ENCODE results near the gene COPE. TPM values are rescaled to one million over a fixed set of nuclear protein-coding genes. Genes with fewer than 3 reads are reported as not detected.
A peak's percentile ranks its signal among the peaks of the same experiment; 100 is the strongest.

Gene COPE
- total RNA-seq, 1 experiment from 2014 or later = 253 TPM

GRCh38 chr19:18899624-18900560 lies 19.3 kb downstream of the COPE start:
- no peak for DNase-seq (ENCODE audit: low read depth, low spot score)
- in situ Hi-C loops (cut with HindIII; ENCODE audit: low pct_unique_long_range_greater_than_20kb, low sequenced_read_pairs) = no loop called here

DNA sequence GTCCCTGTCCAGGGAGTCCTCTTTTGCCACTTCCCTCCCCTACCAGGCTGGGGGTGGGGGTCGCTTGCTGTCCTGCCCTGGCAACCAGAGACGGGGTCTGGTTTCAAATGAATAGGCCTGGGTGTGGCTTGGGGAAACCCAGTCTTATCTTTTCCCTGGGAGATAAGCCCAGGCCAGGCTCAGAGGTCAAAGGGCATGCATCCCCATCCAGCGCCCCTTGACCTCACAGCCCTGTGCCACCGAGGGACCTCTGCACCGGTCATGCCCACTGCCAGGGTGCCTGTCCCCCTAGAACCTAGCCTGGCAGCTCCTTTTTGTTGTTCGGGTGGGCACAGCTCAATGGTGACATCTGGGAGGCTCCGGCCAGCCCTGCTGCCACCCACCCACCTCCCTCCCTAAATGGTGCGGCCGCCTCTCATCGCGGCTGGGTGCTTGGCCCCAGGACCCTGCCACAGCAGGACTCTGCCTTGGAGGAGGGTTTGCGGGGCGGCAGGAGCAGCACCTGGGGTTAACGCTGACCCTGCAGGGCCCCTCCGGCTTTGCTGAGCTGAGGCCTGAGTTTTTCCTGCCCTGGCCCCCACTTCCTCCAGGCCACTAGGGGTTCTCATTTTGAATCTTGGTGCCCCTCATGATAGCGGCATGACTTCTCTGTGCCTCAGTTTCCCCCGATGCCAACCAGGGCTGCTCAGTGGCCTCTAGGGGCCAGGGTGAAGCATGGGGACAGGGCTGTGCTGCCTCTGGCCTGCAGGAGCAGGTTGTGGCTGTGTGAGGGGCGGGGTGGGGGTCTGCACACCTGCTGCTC lies 20.4 kb downstream of the COPE start:
- in situ Hi-C loops (cut with HindIII; ENCODE audit: low pct_unique_long_range_greater_than_20kb, low sequenced_read_pairs) = no loop called here
- DNase-seq (ENCODE audit: low read depth, low spot score) = no peak

GRCh38 chr19:18898081-18898606 lies 21.0 kb downstream of the COPE start:
- in situ Hi-C loops (cut with HindIII; ENCODE audit: low pct_unique_long_range_greater_than_20kb, low sequenced_read_pairs) = no loop called here
- no peak for DNase-seq (ENCODE audit: low read depth, low spot score)

DNA sequence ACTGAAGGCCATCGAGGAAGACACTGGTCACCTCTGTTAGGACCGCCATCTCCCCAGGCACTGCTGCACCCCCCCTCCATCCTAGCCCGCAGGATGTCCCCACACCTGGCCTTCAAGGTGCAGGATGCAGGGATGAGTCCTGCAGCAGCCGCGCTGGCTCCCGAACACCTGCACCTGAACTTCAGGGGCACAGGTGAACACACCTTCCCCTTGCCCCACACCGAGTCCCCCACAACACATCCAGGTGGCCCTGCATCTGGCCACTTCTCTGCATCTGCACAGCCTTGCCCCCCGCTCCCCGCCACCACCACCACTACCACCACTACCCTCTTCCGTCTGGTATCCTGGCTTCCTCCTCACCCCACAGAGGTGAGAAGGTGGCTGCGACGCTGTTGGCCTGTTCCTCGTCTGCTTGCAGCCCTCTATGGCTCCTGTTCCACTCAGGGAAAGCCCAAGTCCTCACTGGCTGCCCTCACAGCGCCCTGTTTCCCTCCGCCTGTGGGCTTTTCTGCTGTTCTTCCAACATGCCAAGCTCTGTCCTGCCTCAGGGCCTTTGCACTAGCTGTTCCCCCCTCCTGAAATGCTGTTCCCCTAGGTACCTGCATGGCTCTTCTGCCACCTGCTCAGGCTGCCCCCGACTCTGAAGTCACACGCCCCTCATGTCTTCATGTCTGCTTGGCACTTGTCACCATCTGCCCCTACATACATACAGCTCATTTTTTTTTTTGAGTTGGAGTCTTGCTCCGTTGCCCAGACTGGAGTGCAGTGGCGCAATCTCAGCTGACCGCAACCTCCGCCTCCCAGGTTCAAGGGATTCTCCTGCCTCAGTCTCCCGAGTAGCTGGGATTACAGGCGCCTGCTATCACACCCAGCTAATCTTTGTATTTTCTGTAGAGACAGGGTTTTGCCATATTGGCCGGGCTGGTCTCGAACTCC lies 21.8 kb downstream of the COPE start:
- DNase-seq (ENCODE audit: low read depth, low spot score) = no peak
- in situ Hi-C loops (cut with HindIII; ENCODE audit: low pct_unique_long_range_greater_than_20kb, low sequenced_read_pairs) = no loop called here

DNA sequence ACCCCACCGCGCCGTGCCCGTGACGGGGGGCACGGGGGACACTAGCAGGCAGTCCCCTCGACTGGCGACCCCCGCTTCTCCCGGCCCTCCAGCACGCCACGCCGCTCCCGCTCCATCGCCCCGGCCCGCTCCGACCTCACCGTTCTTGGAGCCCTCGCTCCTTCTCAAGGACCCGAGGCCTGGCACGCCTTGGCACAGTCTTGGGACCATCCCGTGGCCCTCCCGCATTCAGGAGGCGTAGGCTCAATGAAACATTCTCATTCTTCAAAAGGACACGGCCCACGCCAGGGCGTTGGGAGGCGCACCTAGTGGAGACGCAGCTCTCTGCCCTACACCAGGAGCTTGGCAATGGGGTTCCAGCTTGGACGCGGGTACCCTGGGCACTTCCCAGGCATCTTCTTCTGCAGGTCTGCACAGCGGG lies 22.8 kb downstream of the COPE start:
- in situ Hi-C loops (cut with HindIII; ENCODE audit: low pct_unique_long_range_greater_than_20kb, low sequenced_read_pairs) = no loop called here
- DNase-seq (ENCODE audit: low read depth, low spot score) = peak; percentile 55

DNA sequence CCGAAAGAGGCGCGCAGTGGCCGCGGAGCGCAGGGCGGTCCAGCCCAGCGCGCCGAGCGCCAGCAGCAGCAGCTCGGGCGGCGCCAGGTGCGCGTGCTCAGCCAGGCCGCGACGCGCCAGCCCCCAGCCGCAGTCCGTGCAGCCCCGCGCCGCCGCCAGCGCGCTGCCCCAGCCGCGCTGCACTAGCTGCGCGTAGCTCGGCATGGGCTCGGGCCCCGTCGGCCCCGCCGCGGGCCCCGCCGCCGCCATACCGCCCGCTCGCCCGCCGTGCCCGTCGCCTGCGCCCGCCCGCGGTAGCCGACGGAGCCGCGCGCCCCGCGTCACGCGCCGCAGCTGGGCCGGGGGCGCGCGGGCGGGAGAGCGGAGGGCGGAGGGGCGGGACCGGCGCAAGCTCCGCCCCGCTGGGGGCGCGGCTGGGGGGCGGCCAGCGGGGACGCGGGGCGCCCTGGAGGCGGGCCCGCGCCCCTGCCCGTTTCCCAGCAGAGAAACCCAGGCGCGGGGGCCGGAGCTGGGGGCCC lies 23.3 kb downstream of the COPE start, which contains the start of gene CERS1:
Gene CERS1 (minus strand): TSS at position 335 of the 518 bp plus-strand sequence. CDS start 86 bp downstream, at position 249.
- in situ Hi-C loops (cut with HindIII; ENCODE audit: low pct_unique_long_range_greater_than_20kb, low sequenced_read_pairs) = no loop called here
- peak; percentile 13 for DNase-seq (ENCODE audit: low read depth, low spot score)

DNA sequence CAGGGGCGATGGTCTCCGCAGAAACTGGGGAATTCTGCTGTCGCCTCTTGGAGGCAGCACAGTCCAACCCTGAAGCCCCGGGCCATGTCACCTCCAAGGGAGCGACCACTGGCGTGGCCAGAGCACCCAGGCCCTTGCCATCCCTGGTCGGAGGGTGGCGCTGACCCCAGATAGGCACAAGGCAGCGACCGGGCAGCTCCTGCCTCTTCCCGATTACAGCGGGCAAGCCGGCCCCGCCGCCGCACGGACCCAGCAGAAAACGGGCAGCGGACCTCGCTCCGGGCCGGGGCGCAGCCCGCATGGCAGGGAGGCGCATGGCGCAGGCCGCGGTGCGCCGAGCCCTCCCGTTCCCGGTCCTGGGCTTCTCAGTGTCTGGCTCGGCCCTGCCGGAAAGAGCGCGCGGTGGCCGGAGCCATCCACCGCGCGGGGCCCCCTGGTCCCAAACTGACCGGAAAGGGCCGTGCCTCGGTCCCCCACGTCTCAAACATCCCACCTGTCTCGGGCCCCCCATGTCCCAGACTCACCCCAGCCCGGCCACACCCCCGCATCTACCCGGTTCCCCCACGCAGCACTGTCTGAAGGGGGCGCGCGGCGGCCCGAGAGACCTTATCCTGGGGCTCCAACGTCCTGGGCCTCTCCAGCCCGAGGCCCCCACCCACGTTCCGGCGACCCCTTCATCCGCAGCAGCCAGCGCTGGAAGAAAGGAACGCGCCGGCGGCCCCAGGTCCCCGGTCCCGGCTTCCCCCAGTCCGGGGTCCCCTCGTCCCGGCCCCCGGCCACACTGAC lies 24.0 kb downstream of the COPE start:
- in situ Hi-C loops (cut with HindIII; ENCODE audit: low pct_unique_long_range_greater_than_20kb, low sequenced_read_pairs) = no loop called here
- DNase-seq (ENCODE audit: low read depth, low spot score) = peak; percentile 45

DNA sequence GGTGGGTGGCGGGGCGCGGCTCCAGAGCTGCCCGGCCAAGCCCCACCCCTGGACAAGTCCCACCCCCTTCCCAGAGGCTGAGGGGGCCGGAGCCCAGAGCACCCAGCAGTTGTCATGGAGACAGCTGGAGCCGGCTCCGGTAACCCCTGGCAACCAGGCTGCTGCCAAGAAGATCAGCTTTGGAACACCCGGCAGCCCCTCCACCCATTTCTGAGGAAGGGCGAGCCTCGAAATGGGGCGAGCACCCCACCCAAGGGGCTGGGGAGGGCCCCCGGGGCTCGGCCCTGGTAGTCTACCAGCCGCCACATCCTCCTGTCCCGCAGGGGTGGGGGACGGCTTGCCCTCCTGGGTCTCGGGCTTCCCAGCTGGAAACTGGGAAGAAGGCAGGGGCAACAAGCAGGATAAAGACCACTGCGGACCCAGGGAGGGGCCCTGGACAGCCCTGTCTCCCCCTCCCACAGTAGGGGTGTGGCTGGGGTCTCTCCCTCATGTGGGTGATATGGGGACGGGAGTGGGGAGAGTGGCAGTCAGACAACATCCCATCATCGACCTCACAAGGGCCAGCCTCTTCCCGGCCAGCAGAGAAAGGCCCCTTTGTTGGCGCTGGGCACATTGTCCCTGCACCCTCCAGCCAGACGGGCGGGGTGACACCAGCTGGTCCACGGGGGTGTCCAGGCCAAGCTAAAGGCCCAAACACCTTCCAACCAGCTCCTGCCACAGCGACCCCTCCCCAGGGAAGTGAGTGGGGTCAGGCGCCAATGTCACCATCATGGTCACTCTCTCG lies 24.7 kb downstream of the COPE start:
- in situ Hi-C loops (cut with HindIII; ENCODE audit: low pct_unique_long_range_greater_than_20kb, low sequenced_read_pairs) = no loop called here
- DNase-seq (ENCODE audit: low read depth, low spot score) = peak; percentile 29

GRCh38 chr19:18893587-18894253 lies 25.5 kb downstream of the COPE start:
- no peak for DNase-seq (ENCODE audit: low read depth, low spot score)
- in situ Hi-C loops (cut with HindIII; ENCODE audit: low pct_unique_long_range_greater_than_20kb, low sequenced_read_pairs) = no loop called here

- no peak for DNase-seq (ENCODE audit: low read depth, low spot score)
- in situ Hi-C loops (cut with HindIII; ENCODE audit: low pct_unique_long_range_greater_than_20kb, low sequenced_read_pairs) = no loop called here
These were observed 29.0 kb downstream of the COPE start for GRCh38 chr19:18889949-18890745.

DNA sequence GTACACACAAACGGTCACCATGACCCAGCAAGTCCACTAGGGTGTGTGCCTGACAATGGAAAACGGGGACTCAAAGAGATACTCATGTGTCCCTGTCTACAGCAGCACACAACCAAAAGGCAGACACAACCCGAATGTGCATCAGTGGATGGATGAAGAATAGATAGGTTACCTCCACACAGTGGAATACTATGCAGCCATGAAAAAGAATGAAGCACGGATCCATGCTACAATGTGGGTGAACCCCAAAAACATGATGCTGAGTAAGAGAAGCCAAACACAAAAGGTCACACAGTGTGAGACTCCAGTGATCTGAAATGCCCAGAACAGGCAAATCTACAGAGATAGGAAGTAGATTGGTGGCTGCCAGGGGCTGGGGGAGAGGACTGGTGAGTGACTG lies 32.2 kb downstream of the COPE start:
- no peak for DNase-seq (ENCODE audit: low read depth, low spot score)
- in situ Hi-C loops (cut with HindIII; ENCODE audit: low pct_unique_long_range_greater_than_20kb, low sequenced_read_pairs) = no loop called here

DNA sequence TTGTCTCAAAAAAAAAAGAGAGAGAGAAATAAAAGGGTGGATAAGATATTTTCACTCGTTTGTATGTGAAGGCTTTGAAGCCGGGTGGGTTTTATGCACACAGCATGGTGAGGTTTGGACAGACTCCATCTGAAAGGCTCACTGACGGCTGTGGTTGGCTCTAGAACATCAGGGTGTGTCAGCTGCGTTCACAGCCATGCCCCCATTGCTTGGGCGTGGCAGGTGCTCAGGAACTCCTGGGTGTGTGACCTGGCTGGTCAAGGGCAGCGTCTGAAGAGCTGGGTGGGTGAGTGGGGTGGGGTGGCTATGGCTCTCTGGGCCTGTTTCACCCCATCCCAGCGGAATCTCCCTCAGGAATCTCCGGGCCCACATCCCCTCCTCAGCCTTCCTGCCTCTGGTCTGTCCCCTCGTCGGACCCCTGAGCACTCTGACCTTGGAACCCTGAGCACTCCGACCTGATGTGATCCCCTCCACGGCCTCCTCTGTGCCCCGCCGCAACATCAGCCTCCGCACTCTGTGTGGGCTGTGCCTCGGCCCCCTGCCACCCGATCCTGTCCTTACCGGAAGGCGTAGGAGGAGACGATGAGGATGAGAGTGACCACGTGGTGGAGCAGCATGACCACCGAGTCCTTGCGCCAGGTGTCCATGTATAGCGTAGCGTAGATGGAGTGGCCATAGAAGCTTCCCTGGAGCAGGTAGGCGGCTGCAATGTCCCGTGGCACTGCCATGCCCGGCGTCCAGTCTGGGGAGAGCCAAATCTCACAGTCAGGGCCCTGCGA lies 35.5 kb downstream of the COPE start:
- DNase-seq (ENCODE audit: low read depth, low spot score) = no peak
- in situ Hi-C loops (cut with HindIII; ENCODE audit: low pct_unique_long_range_greater_than_20kb, low sequenced_read_pairs) = no loop called here

DNA sequence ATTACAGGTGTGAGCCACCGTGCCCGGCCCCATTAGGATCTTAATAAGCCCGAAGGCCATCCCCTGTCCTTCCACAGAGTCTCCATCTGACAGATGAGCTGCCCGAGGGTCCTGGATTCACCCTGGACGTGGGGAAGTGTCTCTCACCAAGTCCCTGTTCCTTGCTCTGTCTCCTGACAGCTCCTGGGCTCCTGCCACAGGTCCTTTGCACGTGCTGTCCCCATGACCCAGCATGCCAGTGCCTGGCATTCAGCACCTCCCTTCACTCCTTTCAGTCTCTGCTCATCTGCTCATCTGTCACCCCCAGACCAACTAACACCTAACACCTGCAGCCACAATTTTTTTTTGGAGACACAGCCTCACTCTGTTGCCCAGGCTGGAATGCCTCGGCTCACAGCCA lies 37.7 kb downstream of the COPE start:
- no peak for DNase-seq (ENCODE audit: low read depth, low spot score)
- in situ Hi-C loops (cut with HindIII; ENCODE audit: low pct_unique_long_range_greater_than_20kb, low sequenced_read_pairs) = no loop called here

Measured in SK-MEL-5 (cell line).